Mesenchymal stem cell (in vitro differentiated cells and primary cell): ENCODE results near the gene NFKBIA.

ENCODE experiments used
- DNase-seq: peaks from one replicate; pipeline ENCODE4 v3.0.0-alpha.2; 2013
- H2AFZ ChIP-seq: one replicate; pipeline ENCODE4 v1.6.1; 2013; ENCODE audit warnings: low read depth, mild to moderate bottlenecking, control low read depth, inconsistent platforms, low read length, moderate library complexity
- H2AK5ac ChIP-seq: 2 replicates; pipeline ENCODE4 v1.6.1; 2013; ENCODE audit warnings: low read length, moderate library complexity, mild to moderate bottlenecking, inconsistent platforms; ENCODE audit not compliant: severe bottlenecking
- H2BK120ac ChIP-seq: one replicate; pipeline ENCODE4 v1.6.1; 2013; ENCODE audit warnings: low read depth, mild to moderate bottlenecking, inconsistent platforms, low read length, moderate library complexity
- H2BK12ac ChIP-seq, 2 experiments: one replicate each; pipeline ENCODE4 v1.6.1; 2013; ENCODE audit warnings: inconsistent platforms in 2 of 2, low read length in 2 of 2, mild to moderate bottlenecking in 2 of 2, moderate library complexity in 2 of 2, control low read depth in 1 of 2
- H2BK15ac ChIP-seq: one replicate; pipeline ENCODE4 v1.6.1; 2013; ENCODE audit warnings: mild to moderate bottlenecking, low read depth, inconsistent platforms; ENCODE audit not compliant: poor library complexity, severe bottlenecking
- H2BK5ac ChIP-seq: 2 replicates; pipeline ENCODE4 v1.6.1; 2013; ENCODE audit warnings: low read depth, mild to moderate bottlenecking, low read length, control low read depth, inconsistent platforms; ENCODE audit not compliant: poor library complexity, severe bottlenecking
- H3K14ac ChIP-seq, 2 experiments: one replicate each; pipeline ENCODE4 v1.6.1; 2013; ENCODE audit warnings: inconsistent platforms in 2 of 2, low read length in 2 of 2, control low read depth in 1 of 2, mild to moderate bottlenecking in 1 of 2, moderate library complexity in 1 of 2
- H3K18ac ChIP-seq, 2 experiments: one replicate each; pipeline ENCODE4 v1.6.1; 2013; ENCODE audit warnings: inconsistent platforms in 2 of 2, low read length in 2 of 2, control low read depth in 1 of 2, low read depth in 1 of 2, mild to moderate bottlenecking in 1 of 2
- H3K23ac ChIP-seq, 2 experiments: one replicate each; pipeline ENCODE4 v1.6.1; 2013; ENCODE audit warnings: inconsistent platforms in 2 of 2, low read length in 2 of 2, mild to moderate bottlenecking in 2 of 2, moderate library complexity in 2 of 2, control low read depth in 1 of 2
- H3K27ac ChIP-seq: 2 replicates; pipeline ENCODE4 v1.5.1; 2013; ENCODE audit warnings: mild to moderate bottlenecking, moderate library complexity, low read length, control low read depth, inconsistent platforms; ENCODE audit not compliant: poor library complexity, severe bottlenecking
- H3K27me3 ChIP-seq, 2 experiments: 2 replicates each; pipeline versions ENCODE4 v1.6.1 to v1.7.0; 2013; ENCODE audit warnings: low read length in 2 of 2, mild to moderate bottlenecking in 2 of 2, moderate library complexity in 2 of 2, control low read depth in 1 of 2, inconsistent platforms in 1 of 2; ENCODE audit not compliant: control insufficient read depth in 1 of 2, insufficient read depth in 1 of 2
- H3K36me3 ChIP-seq, 2 experiments: 2 replicates each; pipeline versions ENCODE4 v1.6.1 to v1.7.0; 2013; ENCODE audit warnings: low read length in 2 of 2, control low read depth in 1 of 2, inconsistent platforms in 1 of 2, low read depth in 1 of 2, mild to moderate bottlenecking in 1 of 2; ENCODE audit not compliant: insufficient read depth in 2 of 2, control insufficient read depth in 1 of 2
- H3K4ac ChIP-seq, 2 experiments: one replicate each; pipeline ENCODE4 v1.6.1; 2013; ENCODE audit warnings: inconsistent platforms in 2 of 2, low read length in 2 of 2, mild to moderate bottlenecking in 2 of 2, moderate library complexity in 2 of 2, control low read depth in 1 of 2, low read depth in 1 of 2
- H3K4me1 ChIP-seq: 2 replicates; pipeline ENCODE4 v1.6.1; 2013; ENCODE audit warnings: low read depth, low read length, control low read depth; ENCODE audit not compliant: control insufficient read depth, insufficient read depth
- H3K4me2 ChIP-seq: 2 replicates; pipeline ENCODE4 v1.6.1; 2013; ENCODE audit warnings: low read length, mild to moderate bottlenecking, inconsistent platforms; ENCODE audit not compliant: poor library complexity, severe bottlenecking
- H3K4me3 ChIP-seq, 2 experiments: 2 replicates each; pipeline versions ENCODE4 v1.5.1 to v1.7.0; 2013; ENCODE audit warnings: low read length in 2 of 2, mild to moderate bottlenecking in 2 of 2, control low read depth in 1 of 2, low read depth in 1 of 2; ENCODE audit not compliant: insufficient read depth in 1 of 2
- H3K79me1 ChIP-seq: replicated peaks from 2 replicates; pipeline ENCODE4 v1.6.1; 2013; ENCODE audit warnings: mild to moderate bottlenecking, control low read depth, low read length, inconsistent platforms; ENCODE audit not compliant: poor library complexity, severe bottlenecking
- H3K9ac ChIP-seq: 2 replicates; pipeline ENCODE4 v1.7.0; 2013; ENCODE audit warnings: mild to moderate bottlenecking, low read length, moderate library complexity
- H3K9me3 ChIP-seq: 2 replicates; pipeline ENCODE4 v1.7.0; 2013; ENCODE audit warnings: mild to moderate bottlenecking, low read length; ENCODE audit not compliant: control insufficient read depth
- H4K8ac ChIP-seq: one replicate; pipeline ENCODE4 v1.6.1; 2013; ENCODE audit warnings: inconsistent platforms, mild to moderate bottlenecking, low read length, moderate library complexity
- H4K91ac ChIP-seq: one replicate; pipeline ENCODE4 v1.6.1; 2013; ENCODE audit warnings: mild to moderate bottlenecking, low read length, inconsistent platforms
- WGBS: methylation state at CpG from one replicate; pipeline ENCODE4 v1.1.7; 2013; ENCODE audit warnings: mixed read lengths; 5-methylcytosine and 5-hydroxymethylcytosine counted together

NFKBIA gene

DNA sequence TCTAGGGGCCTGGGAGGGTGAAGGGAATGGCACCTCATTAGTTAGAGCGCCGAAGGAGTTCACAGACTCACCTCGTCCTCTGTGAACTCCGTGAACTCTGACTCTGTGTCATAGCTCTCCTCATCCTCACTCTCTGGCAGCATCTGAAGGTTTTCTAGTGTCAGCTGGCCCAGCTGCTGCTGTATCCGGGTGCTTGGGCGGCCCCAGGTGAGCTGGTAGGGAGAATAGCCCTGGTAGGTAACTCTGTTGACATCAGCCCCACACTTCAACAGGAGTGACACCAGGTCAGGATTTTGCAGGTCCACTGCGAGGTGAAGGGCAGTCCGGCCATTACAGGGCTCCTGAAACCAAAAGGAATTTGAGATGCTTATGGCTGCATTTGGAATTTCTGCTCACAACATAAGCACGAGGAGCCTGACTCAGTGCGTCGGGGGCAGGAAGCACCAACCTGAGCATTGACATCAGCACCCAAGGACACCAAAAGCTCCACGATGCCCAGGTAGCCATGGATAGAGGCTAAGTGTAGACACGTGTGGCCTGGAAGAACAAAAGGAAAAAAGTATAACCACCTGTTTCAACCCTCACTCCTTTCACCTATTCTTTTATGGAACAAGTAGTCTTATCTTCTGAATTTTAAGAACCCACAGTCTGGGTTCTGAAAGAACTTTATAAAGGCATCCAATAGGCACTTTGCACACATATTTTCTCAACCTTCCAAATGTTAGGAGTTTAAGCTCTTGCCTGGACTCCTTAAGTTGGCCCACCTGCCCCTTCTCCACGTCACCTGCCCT is 2.0 kb downstream of the NFKBIA start:
- no peaks in the 10 kb centered on the region for H3K9me3 ChIP-seq
- H3K14ac ChIP-seq: peak overlapping the region in 1 of 2 experiments; percentile 90
- peak overlapping the region in 1 of 2 experiments; percentile 48 for H3K23ac ChIP-seq
- no peak overlapping the region for H4K8ac ChIP-seq
- no peak overlapping the region for H2AFZ ChIP-seq
- peak overlapping the region; percentile 72 for H2AK5ac ChIP-seq
- no peaks in the 10 kb centered on the region for H3K27me3 ChIP-seq
- peaks cover 23% of the 10 kb centered on the region for H3K4me1 ChIP-seq
- peak overlapping the region; percentile 35 to 46 for H3K4ac ChIP-seq
- H3K27ac ChIP-seq: peak overlapping the region; percentile 64
- H3K36me3 ChIP-seq: peaks cover 32 to 42% of the 10 kb centered on the region in 2 experiments
- H2BK12ac ChIP-seq: peak overlapping the region; percentile 5 to 40
- peak overlapping the region; percentile 44 to 77 for H3K18ac ChIP-seq
- peak; percentile 47 for DNase-seq
- H2BK5ac ChIP-seq: no peak overlapping the region
- no peak overlapping the region for H2BK15ac ChIP-seq
- peak overlapping the region; percentile 88 for H3K9ac ChIP-seq
- H2BK120ac ChIP-seq: no peak overlapping the region
- peak overlapping the region; percentile 53 to 95 for H3K4me3 ChIP-seq
- WGBS: 80% methylated on average over 13 of the region's 14 CpGs
- peaks cover 10% of the 10 kb centered on the region for H3K79me1 ChIP-seq
- H4K91ac ChIP-seq: no peak overlapping the region
- H3K4me2 ChIP-seq: peak overlapping the region; percentile 92

- no peaks in the 10 kb centered on the region for H3K27me3 ChIP-seq
- peak overlapping the region; percentile 35 for H3K4me2 ChIP-seq
- 88% methylated on average over 6 of the region's 14 CpGs for WGBS
- H3K4me1 ChIP-seq: peaks cover 25% of the 10 kb centered on the region
- no peak overlapping the region for H2BK120ac ChIP-seq
- peak overlapping the region in 1 of 2 experiments; percentile 63 for H3K14ac ChIP-seq
- peak overlapping the region in 1 of 2 experiments; percentile 96 for H3K23ac ChIP-seq
- H2AFZ ChIP-seq: no peak overlapping the region
- peak overlapping the region; percentile 35 to 95 for H3K4me3 ChIP-seq
- no peak overlapping the region for H3K27ac ChIP-seq
- no peak overlapping the region for H3K4ac ChIP-seq
- H4K91ac ChIP-seq: peak overlapping the region; percentile 21
- no peak overlapping the region for H2AK5ac ChIP-seq
- no peaks in the 10 kb centered on the region for H3K9me3 ChIP-seq
- peaks cover 32 to 42% of the 10 kb centered on the region in 2 experiments for H3K36me3 ChIP-seq
- no peak overlapping the region for H2BK12ac ChIP-seq
- no peak for DNase-seq
- H2BK5ac ChIP-seq: no peak overlapping the region
- H2BK15ac ChIP-seq: no peak overlapping the region
- H4K8ac ChIP-seq: peak overlapping the region; percentile 55
- H3K18ac ChIP-seq: peak overlapping the region in 1 of 2 experiments; percentile 69
- peak overlapping the region; percentile 88 for H3K9ac ChIP-seq
- peaks cover 10% of the 10 kb centered on the region for H3K79me1 ChIP-seq
Measured at GRCh38 chr14:35401422-35402265, 2.9 kb downstream of the NFKBIA start.

- H2BK5ac ChIP-seq: no peak overlapping the region
- H3K9ac ChIP-seq: peak overlapping the region; percentile 88
- H3K4ac ChIP-seq: no peak overlapping the region
- no peak overlapping the region for H3K27ac ChIP-seq
- H3K36me3 ChIP-seq: peaks cover 32 to 42% of the 10 kb centered on the region in 2 experiments
- H2AFZ ChIP-seq: no peak overlapping the region
- no peak overlapping the region for H2BK120ac ChIP-seq
- H4K91ac ChIP-seq: peak overlapping the region; percentile 21
- no peak overlapping the region for H3K4me2 ChIP-seq
- no peaks in the 10 kb centered on the region for H3K9me3 ChIP-seq
- peak overlapping the region in 1 of 2 experiments; percentile 69 for H3K18ac ChIP-seq
- no peak overlapping the region for H3K23ac ChIP-seq
- no peak overlapping the region for H2BK12ac ChIP-seq
- WGBS: 86% methylated on average over 10 of the region's 10 CpGs
- no peak overlapping the region for H2AK5ac ChIP-seq
- no peak overlapping the region for H2BK15ac ChIP-seq
- peak overlapping the region in 1 of 2 experiments; percentile 63 for H3K14ac ChIP-seq
- peak; percentile 81 for DNase-seq
- H3K27me3 ChIP-seq: no peaks in the 10 kb centered on the region
- H3K4me3 ChIP-seq: peak overlapping the region; percentile 35 to 95
- peaks cover 25% of the 10 kb centered on the region for H3K4me1 ChIP-seq
- H4K8ac ChIP-seq: peak overlapping the region; percentile 55
- peaks cover 9% of the 10 kb centered on the region for H3K79me1 ChIP-seq
Measured at GRCh38 chr14:35400648-35401421, 3.7 kb downstream of the NFKBIA start.
